Astrocyte (in vitro differentiated cells and primary cell): ENCODE data around the gene FAF2.

Experiments used
- CTCF ChIP-seq: IDR thresholded peaks from 2 replicates; pipeline ENCODE4 v1.5.1; 2011; ENCODE audit warnings: low read depth, mild to moderate bottlenecking, inconsistent platforms, low read length, moderate library complexity; ENCODE audit not compliant: insufficient read depth
- EZH2 ChIP-seq: IDR thresholded peaks from 2 replicates; pipeline ENCODE4 v1.6.1; 2012; ENCODE audit warnings: mild to moderate bottlenecking, low read length, inconsistent platforms; ENCODE audit not compliant: insufficient read depth

- no peak for TF ChIP-seq CTCF
- no peak for TF ChIP-seq EZH2
These were observed 97.2 kb downstream of the FAF2 start for GRCh38 chr5:176545388-176545736.
